ENCODE measurements around the gene MYOM3. TPM values are rescaled to one million over a fixed set of nuclear protein-coding genes. Genes with fewer than 3 reads are reported as not detected.

The MYOM3 gene
- total RNA-seq, 2 donors from 2014 or later = 2.3 to 4.3 TPM

DNA sequence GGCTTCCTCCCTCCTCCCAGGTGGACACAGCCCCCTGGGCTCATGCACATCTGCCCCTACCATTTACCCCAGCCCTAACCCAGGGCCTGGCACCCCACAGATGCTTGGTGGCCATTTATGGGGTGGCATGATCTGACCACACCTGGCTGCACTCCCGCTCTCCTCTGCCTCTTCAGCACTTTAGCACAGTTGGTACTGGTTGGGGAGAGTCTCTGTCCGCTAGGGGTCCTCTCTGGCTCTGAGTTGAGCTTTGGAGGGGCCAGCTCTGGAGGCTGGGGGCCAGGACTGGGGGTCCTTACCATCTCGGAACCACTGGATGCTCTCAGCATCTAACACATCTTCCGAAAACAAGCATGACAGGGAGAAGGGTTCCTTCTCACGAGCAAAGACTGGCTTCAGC lies 17.4 kb downstream of the MYOM3 start:
- intact Hi-C loops (cut with DNase I) = no loop called here
- DNase-seq (no peak), ATAC-seq (no peak)
- no peaks in the 10 kb centered on the region for H3K27me3 ChIP-seq
- no peaks in the 10 kb centered on the region for H3K36me3 ChIP-seq (replicated peaks in 1 of 2; ENCODE audit: insufficient read depth in 1 of 2, low read depth in 2 of 2)
- H3K9me3 ChIP-seq = no peaks in the 10 kb centered on the region
- H3K27ac ChIP-seq = no peak overlapping the region
- peaks cover 36% of the 10 kb centered on the region for H3K4me1 ChIP-seq
- TF ChIP-seq CTCF (IDR thresholded peaks at IDR 0.05) = no peak
- no peak for TF ChIP-seq POLR2A (IDR thresholded peaks at IDR 0.05)
- no peak overlapping the region for H3K4me3 ChIP-seq
- 79 to 80% methylated on average over 2 to 5 of the region's 5 CpGs for WGBS, 2 donors

DNA sequence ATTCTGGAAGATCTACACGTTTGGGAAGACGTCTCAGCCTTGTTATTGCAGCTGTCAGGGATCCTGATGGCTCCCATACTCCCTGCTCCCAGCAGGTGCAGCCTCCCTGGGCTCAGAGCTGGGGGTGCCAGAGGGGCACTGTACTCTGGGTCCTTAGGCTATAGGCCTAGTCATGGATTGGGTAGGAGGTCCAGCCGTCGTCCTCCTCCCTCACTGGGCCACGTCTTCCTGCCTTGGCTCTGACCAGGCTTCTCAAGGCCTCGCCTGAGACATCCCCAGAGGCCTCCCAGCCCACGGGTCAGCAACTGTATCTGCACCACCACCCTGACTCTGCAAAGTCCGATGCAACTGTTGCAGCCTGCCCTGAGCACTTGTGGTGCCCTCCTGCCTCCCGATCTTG lies 18.2 kb downstream of the MYOM3 start:
- no peak for TF ChIP-seq POLR2A (IDR thresholded peaks at IDR 0.05)
- no peak for TF ChIP-seq CTCF (IDR thresholded peaks at IDR 0.05)
- Histone ChIP-seq H3K4me1 (peaks cover 28% of the 10 kb centered on the region), H3K27me3 (no peaks in the 10 kb centered on the region), H3K36me3 (replicated peaks in 1 of 2; ENCODE audit: insufficient read depth in 1 of 2, low read depth in 2 of 2) (no peaks in the 10 kb centered on the region), H3K27ac (no peak overlapping the region), H3K9me3 (no peaks in the 10 kb centered on the region), H3K4me3 (no peak overlapping the region)
- DNase-seq (no peak), ATAC-seq (no peak)
- intact Hi-C loops (cut with DNase I) = no loop called here
- 73 to 83% methylated on average over 9 of the region's 9 CpGs for WGBS, 2 donors

- whole genome bisulfite sequencing, 2 donors = 90 to 100% methylated on average over 1 to 9 of the region's 9 CpGs
- DNase-seq = no peak
Observed at GRCh38 chr1:24092979-24093378, 19.0 kb downstream of the MYOM3 start.

GRCh38 chr1:24091971-24092482 lies 19.9 kb downstream of the MYOM3 start:
- DNase-seq = no peak
- Histone ChIP-seq H3K9me3 (no peaks in the 10 kb centered on the region), H3K36me3 (replicated peaks in 1 of 2; ENCODE audit: insufficient read depth in 1 of 2, low read depth in 2 of 2) (no peaks in the 10 kb centered on the region), H3K27me3 (no peaks in the 10 kb centered on the region), H3K4me3 (no peak overlapping the region), H3K4me1 (peaks cover 23% of the 10 kb centered on the region), H3K27ac (no peak overlapping the region)
- ATAC-seq = no peak
- 85 to 96% methylated on average over 8 to 13 of the region's 13 CpGs for WGBS, 2 donors
- intact Hi-C loops (cut with DNase I) = no loop called here
- TF ChIP-seq POLR2A (IDR thresholded peaks at IDR 0.05) (no peak), CTCF (IDR thresholded peaks at IDR 0.05) (no peak)

More at GRCh38 chr1:24092979-24093378, 19.0 kb downstream of the MYOM3 start:
- Histone ChIP-seq H3K36me3 (replicated peaks in 1 of 2; ENCODE audit: insufficient read depth in 1 of 2, low read depth in 2 of 2) (no peaks in the 10 kb centered on the region), H3K4me1 (peaks cover 23% of the 10 kb centered on the region), H3K27me3 (no peaks in the 10 kb centered on the region), H3K4me3 (no peak overlapping the region), H3K9me3 (no peaks in the 10 kb centered on the region), H3K27ac (no peak overlapping the region)
- TF ChIP-seq POLR2A (IDR thresholded peaks at IDR 0.05) (no peak), CTCF (IDR thresholded peaks at IDR 0.05) (no peak)
- intact Hi-C loops (cut with DNase I) = no loop called here
- no peak for ATAC-seq

DNA sequence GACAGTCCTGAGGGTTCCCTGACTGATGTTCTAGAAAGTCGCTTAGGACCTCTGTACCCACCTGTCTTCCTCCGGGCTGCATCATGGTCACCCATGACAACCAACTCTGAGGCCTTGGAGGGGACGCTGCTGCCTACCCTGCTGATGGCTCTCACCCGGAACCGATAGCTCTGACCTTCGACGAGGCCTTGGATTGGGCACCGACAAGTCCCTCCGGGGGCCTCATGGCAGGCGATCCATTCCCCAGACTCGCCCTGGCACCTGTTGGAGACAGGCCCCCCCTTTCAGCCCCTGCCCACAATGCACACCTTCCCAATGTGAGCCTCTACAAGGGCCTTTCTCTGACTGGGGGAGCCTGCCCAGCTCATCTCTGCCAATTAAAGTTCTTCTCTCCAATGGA lies 21.2 kb downstream of the MYOM3 start:
- no peak overlapping the region for H3K4me3 ChIP-seq
- peaks cover 12% of the 10 kb centered on the region for H3K4me1 ChIP-seq
- no peaks in the 10 kb centered on the region for H3K9me3 ChIP-seq
- WGBS, 2 donors = 91 to 96% methylated on average over 8 to 11 of the region's 11 CpGs
- ATAC-seq (no peak), DNase-seq (no peak)
- intact Hi-C loops (cut with DNase I) = no loop called here
- H3K27me3 ChIP-seq = no peaks in the 10 kb centered on the region
- H3K36me3 ChIP-seq (replicated peaks in 1 of 2; ENCODE audit: insufficient read depth in 1 of 2, low read depth in 2 of 2) = no peaks in the 10 kb centered on the region
- TF ChIP-seq CTCF (IDR thresholded peaks at IDR 0.05) (no peak), POLR2A (IDR thresholded peaks at IDR 0.05) (no peak)
- no peak overlapping the region for H3K27ac ChIP-seq

Data from body of pancreas (tissue), 4 donors.